GM19035 (cell line): ENCODE measurements around the gene CDK5.

Source experiments
- ATAC-seq: cut with Tn5 transposase; IDR thresholded peaks from one replicate; pipeline ENCODE4 v1.9.1; 2021; ENCODE audit not compliant: unreplicated experiment

Gene CDK5

GRCh38 chr7:151074817-151075661 is 17.3 kb upstream of the CDK5 start:
- ATAC-seq: no peak

- no peak for ATAC-seq
These were observed 16.3 kb upstream of the CDK5 start for GRCh38 chr7:151073990-151074389.

- ATAC-seq: no peak
These were observed 13.6 kb upstream of the CDK5 start for GRCh38 chr7:151071032-151071866.

GRCh38 chr7:151070574-151070960 is 12.9 kb upstream of the CDK5 start:
- ATAC-seq: no peak

- ATAC-seq: no peak
These were observed 12.3 kb upstream of the CDK5 start for GRCh38 chr7:151069841-151070573.

GRCh38 chr7:151068069-151068773 is 10.5 kb upstream of the CDK5 start:
- no peak for ATAC-seq

- no peak for ATAC-seq
These were observed 8.7 kb upstream of the CDK5 start for GRCh38 chr7:151066273-151066974.

GRCh38 chr7:151065516-151065915 is 7.8 kb upstream of the CDK5 start:
- ATAC-seq: no peak

- ATAC-seq: no peak
These were observed 7.3 kb upstream of the CDK5 start for GRCh38 chr7:151064993-151065392.

- no peak for ATAC-seq
These were observed 6.8 kb upstream of the CDK5 start for GRCh38 chr7:151064454-151064853.

GRCh38 chr7:151063212-151063561 is 5.5 kb upstream of the CDK5 start:
- ATAC-seq: no peak

GRCh38 chr7:151062399-151063211 is 4.9 kb upstream of the CDK5 start:
- ATAC-seq: no peak

GRCh38 chr7:151062111-151062398 is 4.4 kb upstream of the CDK5 start:
- no peak for ATAC-seq

GRCh38 chr7:151061213-151062110 is 3.8 kb upstream of the CDK5 start:
- ATAC-seq: no peak

- ATAC-seq: no peak
These were observed 2.9 kb upstream of the CDK5 start for GRCh38 chr7:151060416-151061212.

GRCh38 chr7:151060113-151060415 is 2.4 kb upstream of the CDK5 start:
- no peak for ATAC-seq

- ATAC-seq: peak; percentile 32
These were observed 1.8 kb upstream of the CDK5 start, which contains the start of gene SLC4A2 for GRCh38 chr7:151059367-151060112. Gene SLC4A2 (plus strand): TSS chr7:151059589. CDS start chr7:151061988, 2,399 bp downstream.
